ENCODE data around the gene HS3ST6. TPM values are rescaled to one million over a fixed set of nuclear protein-coding genes. Genes with fewer than 3 reads are reported as not detected.
A peak's percentile ranks its signal among the peaks of the same experiment; 100 is the strongest.

Gene HS3ST6
- total and polyA plus RNA-seq, 9 of the 15 experiments (the other 6 are each of a cell fraction or from before 2014, with no cell fraction given): not detected

DNA sequence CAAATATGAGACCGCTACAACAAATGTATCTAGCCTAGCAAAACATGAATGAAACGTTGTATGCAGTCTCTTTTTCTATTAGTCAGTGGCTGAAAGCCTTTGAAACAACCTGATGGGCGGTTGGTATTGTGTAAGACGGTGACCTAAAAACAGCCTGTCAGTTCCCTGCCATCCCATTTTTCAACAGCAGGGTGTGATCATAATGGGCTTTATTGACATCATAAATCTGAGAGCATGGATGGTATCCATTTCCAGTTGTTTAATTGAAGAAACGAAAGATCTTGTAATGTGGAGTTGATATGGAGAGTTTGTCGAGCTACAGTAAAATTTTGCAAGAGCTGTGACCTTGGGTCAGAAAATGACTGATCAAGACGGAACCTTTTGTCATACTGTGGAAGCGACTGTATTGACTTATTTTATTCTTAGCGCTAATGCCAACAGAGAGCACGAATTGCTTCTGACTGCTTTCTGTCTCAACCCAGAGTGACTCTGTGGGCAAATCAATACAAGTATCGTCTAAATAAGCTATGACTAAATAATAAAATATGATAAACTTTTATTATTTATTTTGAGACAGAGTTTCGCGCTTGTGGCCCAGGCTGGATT is 34.0 kb downstream of the HS3ST6 start (continued):
- TF ChIP-seq, protein P1, sequence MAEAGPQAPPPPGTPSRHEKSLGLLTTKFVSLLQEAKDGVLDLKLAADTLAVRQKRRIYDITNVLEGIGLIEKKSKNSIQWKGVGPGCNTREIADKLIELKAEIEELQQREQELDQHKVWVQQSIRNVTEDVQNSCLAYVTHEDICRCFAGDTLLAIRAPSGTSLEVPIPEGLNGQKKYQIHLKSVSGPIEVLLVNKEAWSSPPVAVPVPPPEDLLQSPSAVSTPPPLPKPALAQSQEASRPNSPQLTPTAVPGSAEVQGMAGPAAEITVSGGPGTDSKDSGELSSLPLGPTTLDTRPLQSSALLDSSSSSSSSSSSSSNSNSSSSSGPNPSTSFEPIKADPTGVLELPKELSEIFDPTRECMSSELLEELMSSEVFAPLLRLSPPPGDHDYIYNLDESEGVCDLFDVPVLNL (CRISPR knock-in tag; IDR thresholded peaks at IDR 0.05; ENCODE audit: low read depth): no peak
- no peak for TF ChIP-seq SP2 (IDR thresholded peaks at IDR 0.05; ENCODE audit: extremely low read depth, low read depth, low read length, poor library complexity, severe bottlenecking)
- no peak for TF ChIP-seq SRSF3 (IDR thresholded peaks at IDR 0.05; ENCODE audit: insufficient read depth, low read length)
- TF ChIP-seq ZNF217 (CRISPR knock-in tag; IDR thresholded peaks at IDR 0.05): no peak
- TF ChIP-seq PHF20 (IDR thresholded peaks at IDR 0.05; ENCODE audit: partially characterized antibody): no peak
- TF ChIP-seq ETS2 (tag; IDR thresholded peaks at IDR 0.05; ENCODE audit: borderline replicate concordance, poor library complexity, severe bottlenecking): no peak
- TF ChIP-seq, protein P2, sequence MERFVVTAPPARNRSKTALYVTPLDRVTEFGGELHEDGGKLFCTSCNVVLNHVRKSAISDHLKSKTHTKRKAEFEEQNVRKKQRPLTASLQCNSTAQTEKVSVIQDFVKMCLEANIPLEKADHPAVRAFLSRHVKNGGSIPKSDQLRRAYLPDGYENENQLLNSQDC (CRISPR knock-in tag; IDR thresholded peaks at IDR 0.05): no peak
- no peak for TF ChIP-seq ZNF212 (CRISPR knock-in tag; IDR thresholded peaks at IDR 0.05)
- TF ChIP-seq ASH1L (IDR thresholded peaks at IDR 0.05; ENCODE audit: borderline replicate concordance, low read depth, partially characterized antibody): no peak
- no peak for TF ChIP-seq DMBX1 (CRISPR knock-in tag; IDR thresholded peaks at IDR 0.05; ENCODE audit: borderline replicate concordance)
- no peak for TF ChIP-seq MAZ (CRISPR knock-in tag; conservative IDR thresholded peaks at IDR 0.05 in 1 of 2, IDR thresholded peaks at IDR 0.05 in 1 of 2)
- no peak for TF ChIP-seq RUNX1 (IDR thresholded peaks at IDR 0.05; ENCODE audit: low read depth)
- TF ChIP-seq, protein P3, sequence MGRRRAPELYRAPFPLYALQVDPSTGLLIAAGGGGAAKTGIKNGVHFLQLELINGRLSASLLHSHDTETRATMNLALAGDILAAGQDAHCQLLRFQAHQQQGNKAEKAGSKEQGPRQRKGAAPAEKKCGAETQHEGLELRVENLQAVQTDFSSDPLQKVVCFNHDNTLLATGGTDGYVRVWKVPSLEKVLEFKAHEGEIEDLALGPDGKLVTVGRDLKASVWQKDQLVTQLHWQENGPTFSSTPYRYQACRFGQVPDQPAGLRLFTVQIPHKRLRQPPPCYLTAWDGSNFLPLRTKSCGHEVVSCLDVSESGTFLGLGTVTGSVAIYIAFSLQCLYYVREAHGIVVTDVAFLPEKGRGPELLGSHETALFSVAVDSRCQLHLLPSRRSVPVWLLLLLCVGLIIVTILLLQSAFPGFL (CRISPR knock-in tag; IDR thresholded peaks at IDR 0.05): no peak
- peak in 1 of 2 experiments; percentile 22; a peak in 1 of 4 replicates for TF ChIP-seq TRIM24 (IDR thresholded peaks at IDR 0.05)
- TF ChIP-seq SNIP1 (IDR thresholded peaks at IDR 0.05; ENCODE audit: low read depth): no peak
- TF ChIP-seq ZNF165 (CRISPR knock-in tag; IDR thresholded peaks at IDR 0.05; ENCODE audit: borderline replicate concordance): no peak
- TF ChIP-seq CREM (IDR thresholded peaks at IDR 0.05; ENCODE audit: low read depth): 0 out of 2 replicates have a peak, but pooled peaks have one; percentile 16
- TF ChIP-seq, protein P4, sequence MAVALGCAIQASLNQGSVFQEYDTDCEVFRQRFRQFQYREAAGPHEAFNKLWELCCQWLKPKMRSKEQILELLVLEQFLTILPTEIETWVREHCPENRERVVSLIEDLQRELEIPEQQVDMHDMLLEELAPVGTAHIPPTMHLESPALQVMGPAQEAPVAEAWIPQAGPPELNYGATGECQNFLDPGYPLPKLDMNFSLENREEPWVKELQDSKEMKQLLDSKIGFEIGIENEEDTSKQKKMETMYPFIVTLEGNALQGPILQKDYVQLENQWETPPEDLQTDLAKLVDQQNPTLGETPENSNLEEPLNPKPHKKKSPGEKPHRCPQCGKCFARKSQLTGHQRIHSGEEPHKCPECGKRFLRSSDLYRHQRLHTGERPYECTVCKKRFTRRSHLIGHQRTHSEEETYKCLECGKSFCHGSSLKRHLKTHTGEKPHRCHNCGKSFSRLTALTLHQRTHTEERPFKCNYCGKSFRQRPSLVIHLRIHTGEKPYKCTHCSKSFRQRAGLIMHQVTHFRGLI (CRISPR knock-in tag; IDR thresholded peaks at IDR 0.05): no peak
- no peak for TF ChIP-seq STAT5B (CRISPR knock-in tag; IDR thresholded peaks at IDR 0.05)
- peak; percentile 79 for TF ChIP-seq CEBPG (CRISPR knock-in tag; IDR thresholded peaks at IDR 0.05)
- peak; percentile 69 to 77 for TF ChIP-seq CEBPG (tag; conservative IDR thresholded peaks at IDR 0.05 in 1 of 2, IDR thresholded peaks at IDR 0.05 in 1 of 2)
- no peak for TF ChIP-seq NR2F6 (CRISPR knock-in tag; IDR thresholded peaks at IDR 0.05)
- TF ChIP-seq ZNF584 (CRISPR knock-in tag; IDR thresholded peaks at IDR 0.05; ENCODE audit: low read depth): no peak
